Measurements from ENCODE around the gene DUSP6.

GRCh38 chr12:89339526-89339925, 12.8 kb downstream of the DUSP6 start:
- TF ChIP-seq CTCF (IDR thresholded peaks at IDR 0.05): no peak
- TF ChIP-seq REST (IDR thresholded peaks at IDR 0.05; ENCODE audit: insufficient read depth in 1 of 2, low read depth in 2 of 2, low read length in 1 of 2): no peak
- no peak for TF ChIP-seq POLR2AphosphoS5 (IDR thresholded peaks at IDR 0.05; ENCODE audit: low read depth, low read length)
- no peak for TF ChIP-seq SIN3A (IDR thresholded peaks at IDR 0.05; ENCODE audit: borderline replicate concordance, insufficient read depth, low read depth, low read length)

All from Panc1 (cell line).